Neural progenitor cell (in vitro differentiated cells): ENCODE results near the gene OR7G1.

Source experiments
- EZH2 ChIP-seq: fragments of 200-600 bp; sonication (generic); IDR thresholded peaks from 2 replicates; pipeline ENCODE4 v1.6.1; 2017; ENCODE audit warnings: antibody characterized with exemption, mild to moderate bottlenecking, moderate library complexity
- EZH2phosphoT487 ChIP-seq: fragments of 200-600 bp; sonication (generic); IDR thresholded peaks from 2 replicates; pipeline ENCODE4 v1.6.1; 2017; ENCODE audit warnings: antibody characterized with exemption
- TF ChIP-seq, protein P1 (sequence below): fragments of 200-600 bp; sonication (generic); IDR thresholded peaks from 2 replicates; pipeline ENCODE4 v1.5.1; 2017; ENCODE audit warnings: antibody characterized with exemption, mild to moderate bottlenecking

DNA sequence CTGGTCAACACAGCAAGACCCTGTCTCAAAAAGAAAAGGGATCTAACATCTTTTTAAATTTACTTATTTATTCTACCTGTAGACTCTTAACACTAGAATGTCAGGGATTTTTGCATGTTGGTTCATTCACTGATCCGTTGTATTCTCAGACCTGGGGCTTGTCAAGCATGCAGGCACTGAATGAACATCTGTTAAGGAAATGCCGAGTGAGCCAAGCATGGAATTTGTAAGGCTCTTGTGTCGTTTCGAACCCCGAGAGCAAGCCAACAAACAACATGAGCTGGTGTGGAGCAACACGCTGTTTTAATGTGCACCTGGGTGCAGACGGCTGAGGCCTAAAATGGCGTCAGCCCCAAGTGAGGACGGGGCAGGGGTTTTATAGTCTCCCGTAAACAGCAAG lies 38.7 kb downstream of the OR7G1 start:
- TF ChIP-seq, protein P1, sequence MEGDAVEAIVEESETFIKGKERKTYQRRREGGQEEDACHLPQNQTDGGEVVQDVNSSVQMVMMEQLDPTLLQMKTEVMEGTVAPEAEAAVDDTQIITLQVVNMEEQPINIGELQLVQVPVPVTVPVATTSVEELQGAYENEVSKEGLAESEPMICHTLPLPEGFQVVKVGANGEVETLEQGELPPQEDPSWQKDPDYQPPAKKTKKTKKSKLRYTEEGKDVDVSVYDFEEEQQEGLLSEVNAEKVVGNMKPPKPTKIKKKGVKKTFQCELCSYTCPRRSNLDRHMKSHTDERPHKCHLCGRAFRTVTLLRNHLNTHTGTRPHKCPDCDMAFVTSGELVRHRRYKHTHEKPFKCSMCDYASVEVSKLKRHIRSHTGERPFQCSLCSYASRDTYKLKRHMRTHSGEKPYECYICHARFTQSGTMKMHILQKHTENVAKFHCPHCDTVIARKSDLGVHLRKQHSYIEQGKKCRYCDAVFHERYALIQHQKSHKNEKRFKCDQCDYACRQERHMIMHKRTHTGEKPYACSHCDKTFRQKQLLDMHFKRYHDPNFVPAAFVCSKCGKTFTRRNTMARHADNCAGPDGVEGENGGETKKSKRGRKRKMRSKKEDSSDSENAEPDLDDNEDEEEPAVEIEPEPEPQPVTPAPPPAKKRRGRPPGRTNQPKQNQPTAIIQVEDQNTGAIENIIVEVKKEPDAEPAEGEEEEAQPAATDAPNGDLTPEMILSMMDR: no peak
- TF ChIP-seq EZH2: no peak
- TF ChIP-seq EZH2phosphoT487: no peak
